ENCODE measurements around the gene ADAT1. TPM values are rescaled to one million over a fixed set of nuclear protein-coding genes. Genes with fewer than 3 reads are reported as not detected.

The ADAT1 gene
- total RNA-seq, 4 donors from 2014 or later, result 21.8 to 72.2 (median 46.5) TPM

DNA sequence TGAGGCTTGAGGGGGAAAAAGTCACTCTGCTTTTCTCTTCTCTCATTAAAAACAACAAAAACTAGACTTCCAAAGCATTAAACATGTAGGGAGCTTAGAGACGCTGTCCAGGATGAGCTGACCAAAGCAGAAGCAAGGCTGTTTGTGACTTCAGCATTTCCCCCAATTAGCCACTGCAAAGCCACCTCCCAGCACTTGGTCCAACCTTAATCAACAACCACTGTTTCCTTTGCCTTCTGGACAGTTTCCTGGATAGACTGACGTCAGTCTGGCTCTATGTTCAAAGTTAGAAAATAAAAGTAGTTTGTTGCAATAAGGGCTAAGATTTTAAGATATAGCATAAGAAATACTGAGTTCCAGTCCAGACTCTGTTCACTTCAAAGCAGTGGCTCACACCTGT, 70.1 kb downstream of the ADAT1 start:
- Histone ChIP-seq H3K27me3 (no peaks in the 10 kb centered on the region), H3K36me3 (no peaks in the 10 kb centered on the region), H3K9me3 (no peaks in the 10 kb centered on the region), H3K27ac (peak overlapping the region in 1 of 2 donors; percentile 41), H3K4me1 (no peaks in the 10 kb centered on the region), H3K4me3 (no peak overlapping the region)
- TF ChIP-seq, protein P1, sequence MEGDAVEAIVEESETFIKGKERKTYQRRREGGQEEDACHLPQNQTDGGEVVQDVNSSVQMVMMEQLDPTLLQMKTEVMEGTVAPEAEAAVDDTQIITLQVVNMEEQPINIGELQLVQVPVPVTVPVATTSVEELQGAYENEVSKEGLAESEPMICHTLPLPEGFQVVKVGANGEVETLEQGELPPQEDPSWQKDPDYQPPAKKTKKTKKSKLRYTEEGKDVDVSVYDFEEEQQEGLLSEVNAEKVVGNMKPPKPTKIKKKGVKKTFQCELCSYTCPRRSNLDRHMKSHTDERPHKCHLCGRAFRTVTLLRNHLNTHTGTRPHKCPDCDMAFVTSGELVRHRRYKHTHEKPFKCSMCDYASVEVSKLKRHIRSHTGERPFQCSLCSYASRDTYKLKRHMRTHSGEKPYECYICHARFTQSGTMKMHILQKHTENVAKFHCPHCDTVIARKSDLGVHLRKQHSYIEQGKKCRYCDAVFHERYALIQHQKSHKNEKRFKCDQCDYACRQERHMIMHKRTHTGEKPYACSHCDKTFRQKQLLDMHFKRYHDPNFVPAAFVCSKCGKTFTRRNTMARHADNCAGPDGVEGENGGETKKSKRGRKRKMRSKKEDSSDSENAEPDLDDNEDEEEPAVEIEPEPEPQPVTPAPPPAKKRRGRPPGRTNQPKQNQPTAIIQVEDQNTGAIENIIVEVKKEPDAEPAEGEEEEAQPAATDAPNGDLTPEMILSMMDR (IDR thresholded peaks at IDR 0.05), result no peak
- TF ChIP-seq POLR2A (IDR thresholded peaks at IDR 0.05), result no peak
- intact Hi-C loops (cut with DNase I; ENCODE audit: low total_unique reads), result no loop called here
- no peak for DNase-seq

DNA sequence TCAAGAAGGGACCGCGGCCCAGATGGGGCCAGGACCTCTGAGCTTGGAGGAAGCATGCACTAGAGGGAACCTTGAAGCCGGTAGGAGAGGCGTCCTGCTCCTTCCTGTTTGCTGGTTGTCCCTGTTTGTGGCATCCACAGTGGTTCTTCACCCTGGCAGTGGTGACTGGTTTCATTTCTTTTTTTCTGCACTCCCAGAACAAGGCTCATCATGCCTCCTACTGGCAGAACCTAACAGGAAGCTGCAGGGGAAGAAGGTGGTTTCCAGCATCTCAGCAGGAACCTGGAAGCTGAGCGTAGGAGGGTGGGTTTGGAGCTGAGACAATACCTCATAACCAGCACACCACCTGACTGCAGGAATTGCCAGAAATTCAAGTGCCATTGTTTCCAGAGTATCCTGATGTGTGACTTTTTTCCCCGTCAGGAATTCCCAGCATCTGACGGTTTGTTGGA, 72.8 kb downstream of the ADAT1 start:
- no peak for TF ChIP-seq POLR2A (IDR thresholded peaks at IDR 0.05)
- TF ChIP-seq, protein P1 (IDR thresholded peaks at IDR 0.05), result peak in 2 of 4 experiments; percentile 45 to 52
- H3K4me3 ChIP-seq, result no peak overlapping the region
- H3K27ac ChIP-seq, result no peak overlapping the region
- intact Hi-C loops (cut with DNase I; ENCODE audit: low total_unique reads), result no loop called here
- H3K9me3 ChIP-seq, result no peaks in the 10 kb centered on the region
- H3K27me3 ChIP-seq, result no peaks in the 10 kb centered on the region
- no peaks in the 10 kb centered on the region for H3K36me3 ChIP-seq
- no peaks in the 10 kb centered on the region for H3K4me1 ChIP-seq
- DNase-seq, result peak in 1 of 2 donors; percentile 52

Other genes starting within 250 kb of the ADAT1 start
- gene CFDP1, start 189.8 kb downstream of the ADAT1 start, total RNA-seq, result 10 to 100 TPM; 22.3 to 90.8 (median 73.4) TPM
- gene TMEM170A, start 158.6 kb downstream of the ADAT1 start, total RNA-seq, result 10 to 100 TPM in 3 of 4 donors, 1 to 10 TPM in 1; 10.0 to 69.5 (median 21.4) TPM
- gene CHST6, start 127.8 kb downstream of the ADAT1 start, total RNA-seq, result 1 to 10 TPM in 1 of 4 donors, under 1 TPM in 1, not detected in 2; 0.52 to 4.4 TPM
- 1 to 10 TPM in 2 of 4 donors, not detected in 2; 1.0 to 2.0 TPM for gene CHST5, start 87.2 kb downstream of the ADAT1 start, total RNA-seq
- 10 to 100 TPM in 3 of 4 donors, 1 to 10 TPM in 1; 5.1 to 21.8 (median 15.2) TPM for gene TMEM231, start 67.0 kb downstream of the ADAT1 start, total RNA-seq
- gene GABARAPL2, start 56.9 kb downstream of the ADAT1 start, total RNA-seq, result 10 to 100 TPM; 19.0 to 95.9 (median 79.5) TPM
- gene KARS1, start 24.4 kb upstream of the ADAT1 start, total RNA-seq, result 100 to 1,000 TPM in 1 of 4 donors, 10 to 100 TPM in 3; 51.8 to 101 (median 87.1) TPM
- 10 to 100 TPM; 29.5 to 74.5 (median 50.0) TPM for gene TERF2IP, start 24.5 kb upstream of the ADAT1 start, total RNA-seq
- gene CPHXL2, start 53.7 kb upstream of the ADAT1 start, total RNA-seq, result not detected
- not detected for gene DUXB, start 78.2 kb upstream of the ADAT1 start, total RNA-seq
- gene CPHXL, start 103.2 kb upstream of the ADAT1 start, total RNA-seq, result not detected